PC-9 (cell line): ENCODE measurements around the gene ZNF516.

Experiments
- EZH2 ChIP-seq: fragments of 200-600 bp; sonication (generic); IDR thresholded peaks from 2 replicates; pipeline ENCODE4 v1.8.0; 2017; ENCODE audit warnings: antibody characterized with exemption, low read depth
- TF ChIP-seq, protein P1 (sequence below): fragments of 200-600 bp; sonication (generic); conservative IDR thresholded peaks from 2 replicates; pipeline ENCODE4 v1.6.1; 2017; ENCODE audit warnings: mixed run types, antibody characterized with exemption, mild to moderate bottlenecking, moderate library complexity

DNA sequence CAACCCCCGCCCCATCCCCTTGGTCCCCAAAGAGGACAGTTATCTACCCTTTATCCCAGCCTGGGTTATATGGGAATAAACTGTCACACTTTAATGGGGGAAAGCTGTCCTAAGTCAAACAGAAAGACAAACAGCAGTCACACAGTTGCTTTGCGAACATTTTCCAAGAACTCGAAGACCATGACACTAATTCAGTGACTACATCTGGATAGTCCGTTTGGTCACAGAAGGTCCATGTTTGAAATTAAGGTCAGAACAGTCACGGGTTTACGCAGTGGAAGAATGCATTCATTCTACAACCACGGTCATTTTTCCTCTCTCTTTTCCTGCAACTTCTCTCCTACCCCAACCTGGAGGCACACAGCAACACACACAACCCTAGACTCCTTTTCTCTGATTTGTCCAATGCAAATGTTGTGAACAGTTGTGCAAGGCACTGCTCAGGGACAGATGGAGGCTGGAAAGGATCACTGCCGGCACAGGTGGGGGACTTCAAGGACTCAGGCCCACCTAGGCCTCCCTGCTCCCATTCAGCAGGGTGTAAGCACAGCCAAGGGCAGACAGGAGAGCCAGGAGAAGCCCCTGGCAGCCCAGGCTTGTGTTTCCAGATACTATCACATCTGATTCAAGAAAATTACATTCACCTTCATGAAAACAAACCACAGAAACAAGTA, 39.9 kb downstream of the ZNF516 start:
- no peak for TF ChIP-seq EZH2
- TF ChIP-seq, protein P1, sequence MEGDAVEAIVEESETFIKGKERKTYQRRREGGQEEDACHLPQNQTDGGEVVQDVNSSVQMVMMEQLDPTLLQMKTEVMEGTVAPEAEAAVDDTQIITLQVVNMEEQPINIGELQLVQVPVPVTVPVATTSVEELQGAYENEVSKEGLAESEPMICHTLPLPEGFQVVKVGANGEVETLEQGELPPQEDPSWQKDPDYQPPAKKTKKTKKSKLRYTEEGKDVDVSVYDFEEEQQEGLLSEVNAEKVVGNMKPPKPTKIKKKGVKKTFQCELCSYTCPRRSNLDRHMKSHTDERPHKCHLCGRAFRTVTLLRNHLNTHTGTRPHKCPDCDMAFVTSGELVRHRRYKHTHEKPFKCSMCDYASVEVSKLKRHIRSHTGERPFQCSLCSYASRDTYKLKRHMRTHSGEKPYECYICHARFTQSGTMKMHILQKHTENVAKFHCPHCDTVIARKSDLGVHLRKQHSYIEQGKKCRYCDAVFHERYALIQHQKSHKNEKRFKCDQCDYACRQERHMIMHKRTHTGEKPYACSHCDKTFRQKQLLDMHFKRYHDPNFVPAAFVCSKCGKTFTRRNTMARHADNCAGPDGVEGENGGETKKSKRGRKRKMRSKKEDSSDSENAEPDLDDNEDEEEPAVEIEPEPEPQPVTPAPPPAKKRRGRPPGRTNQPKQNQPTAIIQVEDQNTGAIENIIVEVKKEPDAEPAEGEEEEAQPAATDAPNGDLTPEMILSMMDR: no peak
